HepG2 (cell line): ENCODE results near the gene RAB2B. TPM values are rescaled to one million over a fixed set of nuclear protein-coding genes. Genes with fewer than 3 reads are reported as not detected.

Experiments
- AHR ChIP-seq: IDR thresholded peaks from 2 replicates; pipeline ENCODE4 v1.6.1; 2018; ENCODE audit warnings: missing genetic modification reagents, missing compliant biosample characterization
- AKNA ChIP-seq: sonication (generic); formaldehyde crosslinking; IDR thresholded peaks from 2 replicates; pipeline ENCODE4 v1.4.0; 2020; ENCODE audit warnings: missing genetic modification reagents, borderline replicate concordance
- CHD4 ChIP-seq: fragments of 200-600 bp; sonication (generic); IDR thresholded peaks from 2 replicates; pipeline ENCODE4 v1.7.0; 2017; ENCODE audit warnings: mild to moderate bottlenecking, low read length, borderline replicate concordance
- HOXA9 ChIP-seq: sonication (generic); formaldehyde crosslinking; IDR thresholded peaks from 2 replicates; pipeline ENCODE4 v1.8.1; 2022; ENCODE audit warnings: missing genetic modification reagents, mild to moderate bottlenecking, moderate library complexity, borderline replicate concordance
- KLF6 ChIP-seq: IDR thresholded peaks from 2 replicates; pipeline ENCODE4 v1.8.0; 2016; ENCODE audit warnings: missing biosample characterization, missing genetic modification reagents
- MAFK ChIP-seq, 2 experiments: IDR thresholded peaks in 1 of 2; conservative IDR thresholded peaks in 1 of 2; 2 replicates each; pipeline ENCODE4 v1.6.1; 2011; ENCODE audit warnings: improper control_type of control experiment in 2 of 2, low read length in 2 of 2
- NFE2 ChIP-seq: sonication (generic); formaldehyde crosslinking; IDR thresholded peaks from 2 replicates; pipeline ENCODE4 v1.4.0; 2020; ENCODE audit warnings: missing genetic modification reagents
- PHF8 ChIP-seq: sonication (generic); formaldehyde crosslinking; IDR thresholded peaks from 2 replicates; pipeline ENCODE4 v1.5.0; 2020; ENCODE audit warnings: missing genetic modification reagents
- PPARG ChIP-seq: conservative IDR thresholded peaks from 2 replicates; pipeline ENCODE4 v1.6.1; 2016; ENCODE audit warnings: missing biosample characterization, missing genetic modification reagents
- SRSF4 ChIP-seq: fragments of 200-400 bp; formaldehyde crosslinking; IDR thresholded peaks from one replicate; pipeline ENCODE4 v1.6.1; 2018; ENCODE audit warnings: mild to moderate bottlenecking, low read depth, low read length, moderate library complexity; ENCODE audit not compliant: poor library complexity, severe bottlenecking
- XBP1 ChIP-seq: sonication (generic); formaldehyde crosslinking; IDR thresholded peaks from 2 replicates; pipeline ENCODE4 v1.5.0; 2020; ENCODE audit warnings: missing genetic modification reagents
- ZNF615 ChIP-seq: sonication (generic); formaldehyde crosslinking; IDR thresholded peaks from 2 replicates; pipeline ENCODE4 v1.5.0; 2020; ENCODE audit warnings: mild to moderate bottlenecking, missing genetic modification reagents, borderline replicate concordance
- ZNF768 ChIP-seq: sonication (generic); formaldehyde crosslinking; IDR thresholded peaks from 2 replicates; pipeline ENCODE4 v1.4.0; 2020; ENCODE audit warnings: missing genetic modification reagents
- ZZZ3 ChIP-seq: sonication (generic); formaldehyde crosslinking; IDR thresholded peaks from 2 replicates; pipeline ENCODE4 v1.4.0; 2020; ENCODE audit warnings: missing genetic modification reagents, mild to moderate bottlenecking, borderline replicate concordance
- polyA plus RNA-seq, 8 experiments: library from polyadenylated mRNA; depleted of rRNA in 3 of 8; stranded (reverse) in 7 of 8; unstranded in 1 of 8; fragments of >200 nt; fragmentation: Illumina TruSeq in 4 of 8; extraction: Trizol in 4 of 8; gene quantifications; 2 replicates each; pipeline versions ENCODE4 v1.2.1 to v1.2.3, GENCODE V29; 2011 to 2016; ENCODE audit warnings: low read depth in 4 of 8, missing spikeins in 1 of 8, mixed read lengths in 1 of 8; ENCODE audit not compliant: insufficient read depth in 1 of 8
- total RNA-seq, 5 experiments: library from RNA; depleted of rRNA; stranded (reverse); fragments of >200 nt; fragmentation: Illumina TruSeq; extraction: Trizol; gene quantifications; 2 replicates each; pipeline ENCODE4 v1.2.3, GENCODE V29; 2016; ENCODE audit warnings: low read depth in 1 of 5
- TF ChIP-seq, protein P1 (sequence below): sonication (generic); formaldehyde crosslinking; IDR thresholded peaks from 2 replicates; pipeline ENCODE4 v1.5.0; 2020; ENCODE audit warnings: mild to moderate bottlenecking, missing genetic modification reagents

The RAB2B gene
- total and polyA plus RNA-seq, 2 of the 13 experiments (the other 11 are each of a cell fraction or from before 2014, with no cell fraction given), result 36.0 to 60.6 TPM

GRCh38 chr14:21476925-21477681 lies at the start of gene RAB2B, which contains the start of gene TOX4 (continued):
- TF ChIP-seq, protein P1, sequence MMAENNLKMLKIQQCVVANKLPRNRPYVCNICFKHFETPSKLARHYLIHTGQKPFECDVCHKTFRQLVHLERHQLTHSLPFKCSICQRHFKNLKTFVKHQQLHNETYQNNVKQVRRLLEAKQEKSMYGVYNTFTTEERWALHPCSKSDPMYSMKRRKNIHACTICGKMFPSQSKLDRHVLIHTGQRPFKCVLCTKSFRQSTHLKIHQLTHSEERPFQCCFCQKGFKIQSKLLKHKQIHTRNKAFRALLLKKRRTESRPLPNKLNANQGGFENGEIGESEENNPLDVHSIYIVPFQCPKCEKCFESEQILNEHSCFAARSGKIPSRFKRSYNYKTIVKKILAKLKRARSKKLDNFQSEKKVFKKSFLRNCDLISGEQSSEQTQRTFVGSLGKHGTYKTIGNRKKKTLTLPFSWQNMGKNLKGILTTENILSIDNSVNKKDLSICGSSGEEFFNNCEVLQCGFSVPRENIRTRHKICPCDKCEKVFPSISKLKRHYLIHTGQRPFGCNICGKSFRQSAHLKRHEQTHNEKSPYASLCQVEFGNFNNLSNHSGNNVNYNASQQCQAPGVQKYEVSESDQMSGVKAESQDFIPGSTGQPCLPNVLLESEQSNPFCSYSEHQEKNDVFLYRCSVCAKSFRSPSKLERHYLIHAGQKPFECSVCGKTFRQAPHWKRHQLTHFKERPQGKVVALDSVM, result no peak
- TF ChIP-seq CHD4 (no peak), ZNF615 (no peak), AKNA (CRISPR knock-in tag) (no peak), ZNF768 (CRISPR knock-in tag) (no peak; the same call in 1 of the 2 replicates), XBP1 (CRISPR knock-in tag) (no peak; the same call in 1 of the 2 replicates), NFE2 (CRISPR knock-in tag) (no peak), KLF6 (CRISPR knock-in tag) (peak; percentile 81), PHF8 (peak; percentile 84), HOXA9 (peak; percentile 79; the same call in 1 of the 2 replicates), SRSF4 (no peak), MAFK (conservative IDR thresholded peaks at IDR 0.05 in 1 of 2, IDR thresholded peaks at IDR 0.05 in 1 of 2; ENCODE audit: low read length in 2 of 2) (peak; percentile 3 to 35; a peak in 2 of 4 replicates), ZZZ3 (CRISPR knock-in tag) (peak; percentile 97; the same call in 1 of the 2 replicates), PPARG (peak; percentile 68; the same call in 1 of the 2 replicates), AHR (CRISPR knock-in tag) (peak; percentile 87; the same call in 1 of the 2 replicates)
